Measurements from ENCODE around the gene PPFIA4. TPM values are rescaled to one million over a fixed set of nuclear protein-coding genes. Genes with fewer than 3 reads are reported as not detected.

The PPFIA4 gene
- polyA plus RNA-seq, 1 donor (not counting 4 experiments of a cell fraction or from before 2014, with no cell fraction given), result 2.3 TPM

DNA sequence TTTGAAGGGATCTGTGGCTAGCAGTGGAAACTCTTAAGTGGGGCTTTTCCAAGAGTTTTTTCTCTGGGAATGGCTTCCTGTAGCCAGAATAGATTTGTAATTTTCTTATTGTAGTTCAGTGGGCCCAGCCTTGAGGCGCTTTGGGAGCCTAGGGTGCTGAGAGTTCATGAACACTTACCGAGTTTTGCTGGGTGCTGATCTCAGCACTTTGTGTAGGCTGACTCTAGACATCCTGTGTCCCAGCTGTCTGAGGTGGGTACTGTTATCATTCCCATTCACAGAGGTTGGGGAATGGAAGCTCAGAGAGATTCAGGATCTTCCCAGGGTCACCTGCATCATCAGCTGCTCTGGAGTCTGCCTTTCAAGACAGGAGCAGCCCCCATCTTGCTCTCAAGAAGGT, 7.0 kb downstream of the PPFIA4 start:
- FAIRE-seq, result no peak
- Histone ChIP-seq H3K9me3 (ENCODE audit: control insufficient read depth, low read depth, low read length) (no peaks in the 10 kb centered on the region), H4K20me1 (ENCODE audit: control insufficient read depth, extremely low read depth, insufficient read depth, low read length) (no peaks in the 10 kb centered on the region), H3K9ac (ENCODE audit: control insufficient read depth, extremely low read depth, insufficient read depth, low read length) (no peak overlapping the region), H3K9me1 (ENCODE audit: control insufficient read depth, extremely low read depth, insufficient read depth, low read length) (no peaks in the 10 kb centered on the region), H3K4me1 (ENCODE audit: control insufficient read depth, extremely low read depth, insufficient read depth, low read length) (peaks cover 6% of the 10 kb centered on the region), H3K27ac (ENCODE audit: control insufficient read depth, insufficient read depth, low read length) (no peak overlapping the region), H3K27me3 (ENCODE audit: control insufficient read depth, extremely low read depth, insufficient read depth, low read length) (peaks cover 5% of the 10 kb centered on the region), H3K4me2 (ENCODE audit: control insufficient read depth, extremely low read depth, insufficient read depth, low read depth, low read length) (no peak overlapping the region), H3K79me2 (ENCODE audit: control insufficient read depth, insufficient read depth, low read length) (no peaks in the 10 kb centered on the region), H3K36me3 (ENCODE audit: control insufficient read depth in 2 of 2, extremely low read depth in 1 of 2, insufficient read depth in 2 of 2, low read length in 2 of 2) (no peaks in the 10 kb centered on the region), H3K4me3 (ENCODE audit: control insufficient read depth in 2 of 3, extremely low read depth in 1 of 3, insufficient read depth in 2 of 3, low read depth in 1 of 3, low read length in 3 of 3) (no peak overlapping the region), H2AFZ (ENCODE audit: control insufficient read depth, low read length) (no peak overlapping the region)
- DNase-seq (ENCODE audit: low read depth, low spot score), result no peak
- dilution Hi-C loops (cut with MboI; ENCODE audit: extremely low pct_ligation_motif_present, low sequenced_read_pairs), result loop anchor here (25.0 kb wide), 1 partner anchor 229 kb away; no protein-coding TSS in a partner anchor
- TF ChIP-seq CTCF (optimal IDR thresholded peaks at IDR 0.05 in 1 of 3, IDR thresholded peaks at IDR 0.05 in 1 of 3, conservative IDR thresholded peaks at IDR 0.05 in 1 of 3; ENCODE audit: extremely low read depth in 1 of 3, insufficient read depth in 2 of 3, low read length in 3 of 3) (no peak), EZH2 (IDR thresholded peaks at IDR 0.05; ENCODE audit: low read length) (no peak)

GRCh38 chr1:203033917-203034316, 7.6 kb downstream of the PPFIA4 start:
- peaks cover 12% of the 10 kb centered on the region for H3K4me1 ChIP-seq (ENCODE audit: control insufficient read depth, extremely low read depth, insufficient read depth, low read length)
- no peak overlapping the region for H3K4me2 ChIP-seq (ENCODE audit: control insufficient read depth, extremely low read depth, insufficient read depth, low read depth, low read length)
- DNase-seq (ENCODE audit: low read depth, low spot score) (no peak), FAIRE-seq (no peak)
- H3K27ac ChIP-seq (ENCODE audit: control insufficient read depth, insufficient read depth, low read length), result no peak overlapping the region
- no peak overlapping the region for H3K9ac ChIP-seq (ENCODE audit: control insufficient read depth, extremely low read depth, insufficient read depth, low read length)
- no peak overlapping the region for H2AFZ ChIP-seq (ENCODE audit: control insufficient read depth, low read length)
- no peaks in the 10 kb centered on the region for H3K9me1 ChIP-seq (ENCODE audit: control insufficient read depth, extremely low read depth, insufficient read depth, low read length)
- no peaks in the 10 kb centered on the region for H4K20me1 ChIP-seq (ENCODE audit: control insufficient read depth, extremely low read depth, insufficient read depth, low read length)
- no peaks in the 10 kb centered on the region for H3K79me2 ChIP-seq (ENCODE audit: control insufficient read depth, insufficient read depth, low read length)
- peaks cover 5% of the 10 kb centered on the region for H3K27me3 ChIP-seq (ENCODE audit: control insufficient read depth, extremely low read depth, insufficient read depth, low read length)
- dilution Hi-C loops (cut with MboI; ENCODE audit: extremely low pct_ligation_motif_present, low sequenced_read_pairs), result loop anchor here (25.0 kb wide), 1 partner anchor 228 kb away; no protein-coding TSS in a partner anchor
- H3K4me3 ChIP-seq (ENCODE audit: control insufficient read depth in 2 of 3, extremely low read depth in 1 of 3, insufficient read depth in 2 of 3, low read depth in 1 of 3, low read length in 3 of 3), result no peak overlapping the region
- H3K9me3 ChIP-seq (ENCODE audit: control insufficient read depth, low read depth, low read length), result no peaks in the 10 kb centered on the region
- no peak for TF ChIP-seq EZH2 (IDR thresholded peaks at IDR 0.05; ENCODE audit: low read length)
- no peak for TF ChIP-seq CTCF (optimal IDR thresholded peaks at IDR 0.05 in 1 of 3, IDR thresholded peaks at IDR 0.05 in 1 of 3, conservative IDR thresholded peaks at IDR 0.05 in 1 of 3; ENCODE audit: extremely low read depth in 1 of 3, insufficient read depth in 2 of 3, low read length in 3 of 3)
- H3K36me3 ChIP-seq (ENCODE audit: control insufficient read depth in 2 of 2, extremely low read depth in 1 of 2, insufficient read depth in 2 of 2, low read length in 2 of 2), result no peaks in the 10 kb centered on the region
